GM19372 (cell line): ENCODE results near the gene LIN7A.
A peak's percentile ranks its signal among the peaks of the same experiment; 100 is the strongest.

Experiments
- ATAC-seq: cut with Tn5 transposase; IDR thresholded peaks from one replicate; pipeline ENCODE4 v1.9.1; 2021; ENCODE audit warnings: mild to moderate bottlenecking, low read depth, moderate library complexity; ENCODE audit not compliant: unreplicated experiment

The LIN7A gene

GRCh38 chr12:80937391-80938238, at the start of gene LIN7A:
LIN7A (minus strand) TSS chr12:80937934; CDS start chr12:80937722, 212 bp downstream.
- peak; percentile 0 for ATAC-seq

- ATAC-seq = no peak
These were observed 48.5 kb upstream of the LIN7A start for GRCh38 chr12:80986224-80986623.

- ATAC-seq = no peak
These were observed 42.1 kb upstream of the LIN7A start for GRCh38 chr12:80979816-80980215.

GRCh38 chr12:80979251-80979650, 41.5 kb upstream of the LIN7A start:
- ATAC-seq = no peak

- ATAC-seq = no peak
These were observed 39.6 kb upstream of the LIN7A start for GRCh38 chr12:80977346-80977745.

GRCh38 chr12:80968326-80968725, 30.6 kb upstream of the LIN7A start:
- no peak for ATAC-seq

- no peak for ATAC-seq
These were observed 29.8 kb upstream of the LIN7A start for GRCh38 chr12:80967565-80967964.

GRCh38 chr12:80966001-80966400, 28.3 kb upstream of the LIN7A start:
- ATAC-seq = no peak

- ATAC-seq = no peak
These were observed 20.4 kb upstream of the LIN7A start for GRCh38 chr12:80958162-80958561.

- ATAC-seq = no peak
These were observed 17.3 kb upstream of the LIN7A start for GRCh38 chr12:80954857-80955520.

- no peak for ATAC-seq
These were observed 14.7 kb upstream of the LIN7A start for GRCh38 chr12:80952443-80952842.

GRCh38 chr12:80946591-80946990, 8.9 kb upstream of the LIN7A start:
- ATAC-seq = no peak

GRCh38 chr12:80943338-80943737, 5.6 kb upstream of the LIN7A start:
- no peak for ATAC-seq

GRCh38 chr12:80941916-80942315, 4.2 kb upstream of the LIN7A start:
- no peak for ATAC-seq

GRCh38 chr12:80939231-80939950, 1.7 kb upstream of the LIN7A start:
- ATAC-seq = no peak

GRCh38 chr12:80938397-80938796, 663 bp upstream of the LIN7A start:
- no peak for ATAC-seq

GRCh38 chr12:80936642-80937390, 918 bp downstream of the LIN7A start:
- peak; percentile 55 for ATAC-seq

GRCh38 chr12:80936353-80936641, 1.4 kb downstream of the LIN7A start:
- no peak for ATAC-seq

- ATAC-seq = no peak
These were observed 2.6 kb downstream of the LIN7A start for GRCh38 chr12:80935111-80935510.

GRCh38 chr12:80925983-80926382, 11.8 kb downstream of the LIN7A start:
- no peak for ATAC-seq

GRCh38 chr12:80925237-80925636, 12.5 kb downstream of the LIN7A start:
- ATAC-seq = no peak
